HCT116 (cell line): ENCODE data around the gene ZSCAN30. TPM values are rescaled to one million over a fixed set of nuclear protein-coding genes. Genes with fewer than 3 reads are reported as not detected.

Source experiments
- ATAC-seq: fragments of 200-7000 bp; cut with Tn5 transposase; 2 replicates; pipeline ENCODE4 v1.9.1; 2020; ENCODE audit warnings: mild to moderate bottlenecking, moderate library complexity
- BruUV-seq: library from RNA; stranded (reverse); fragments of 400-500 nt; replicated peaks from 2 replicates; lab custom pipeline; 2021; lab: Mats Ljungman, UMichigan
- CTCF ChIA-PET: fragments of 300-600 bp; sonication (Branson Sonifier 250); formaldehyde crosslinking; loops from one replicate; lab custom pipeline; 2021; ENCODE audit warnings: antibody characterized with exemption; lab: Charles Lee
- POLR2A ChIA-PET: fragments of 300-600, 350-600 bp; sonication (Branson Sonifier 250); formaldehyde crosslinking; loops from one replicate; lab custom pipeline; 2021; ENCODE audit warnings: antibody characterized with exemption; lab: Charles Lee
- RAD21 ChIA-PET, 2 experiments: fragments of 300-600 bp; sonication (Branson Sonifier 250); formaldehyde crosslinking; loops; one replicate each; lab custom pipeline; 2023; ENCODE audit warnings: low total read pairs in 2 of 2; ENCODE audit not compliant: uncharacterized antibody in 2 of 2, unreplicated experiment in 2 of 2, low non-redundant PET in 1 of 2; lab: Charles Lee
- DNase-seq: peaks from one replicate; pipeline ENCODE4 v3.0.0-alpha.2; 2010; ENCODE audit warnings: low read depth, low spot score
- H2AFZ ChIP-seq: fragments of 200-600 bp; shearing (Covaris generic), sonication (generic); 2 replicates; pipeline ENCODE4 v1.6.1; 2017; ENCODE audit warnings: low read depth, mixed run types, mixed read lengths, antibody characterized with exemption, low read length; ENCODE audit not compliant: poor library complexity, severe bottlenecking
- H3K27ac ChIP-seq: 2 replicates; pipeline ENCODE4 v1.5.1; 2012; ENCODE audit warnings: low read depth, low read length
- H3K27me3 ChIP-seq: fragments of 200-600 bp; sonication (generic); 2 replicates; pipeline ENCODE4 v1.6.1; 2016; ENCODE audit warnings: mixed run types, low read length, mixed read lengths; ENCODE audit not compliant: insufficient read depth
- H3K36me3 ChIP-seq, 2 experiments: fragments of 200-500 bp in 1 of 2; fragments of 200-600 bp in 1 of 2; sonication (Bioruptor generic) in 1 of 2; sonication (generic) in 1 of 2; 2 replicates each; pipeline versions ENCODE4 v1.5.1 to v1.6.1; 2014 to 2016; ENCODE audit warnings: low read length in 2 of 2, inconsistent platforms in 1 of 2, mixed read lengths in 1 of 2, mixed run types in 1 of 2; ENCODE audit not compliant: insufficient read depth in 2 of 2, control insufficient read depth in 1 of 2
- H3K4me1 ChIP-seq, 2 experiments: fragments of 200-600 bp in 1 of 2; sonication (generic) in 1 of 2; 2 replicates each; pipeline versions ENCODE4 v1.5.1 to v1.6.1; 2012 to 2017; ENCODE audit warnings: low read length in 2 of 2, inconsistent platforms in 1 of 2, mild to moderate bottlenecking in 1 of 2, mixed read lengths in 1 of 2, mixed run types in 1 of 2, moderate library complexity in 1 of 2; ENCODE audit not compliant: insufficient read depth in 2 of 2, control insufficient read depth in 1 of 2
- H3K4me2 ChIP-seq: fragments of 200-600 bp; sonication (generic); 2 replicates; pipeline ENCODE4 v1.6.1; 2017; ENCODE audit warnings: mixed run types, low read length, mixed read lengths
- H3K4me3 ChIP-seq, 2 experiments: fragments of 200-600 bp in 1 of 2; sonication (generic) in 1 of 2; replicated peaks in 1 of 2; 2 replicates each; pipeline ENCODE4 v1.5.1; 2011 to 2016; ENCODE audit warnings: low read length in 2 of 2, control low read depth in 1 of 2, low read depth in 1 of 2, mild to moderate bottlenecking in 1 of 2, mixed read lengths in 1 of 2, mixed run types in 1 of 2
- H3K79me2 ChIP-seq: fragments of 200-600 bp; sonication (generic); 2 replicates; pipeline ENCODE4 v1.6.1; 2017; ENCODE audit warnings: mild to moderate bottlenecking, mixed run types, low read length, moderate library complexity, mixed read lengths; ENCODE audit not compliant: insufficient read depth
- H3K9ac ChIP-seq: fragments of 200-600 bp; sonication (generic); 2 replicates; pipeline ENCODE4 v1.6.1; 2016; ENCODE audit warnings: low read length, mixed read lengths
- H3K9me2 ChIP-seq: fragments of 200-600 bp; sonication (generic), shearing (Covaris generic); 2 replicates; pipeline ENCODE4 v1.6.1; 2017; ENCODE audit warnings: mixed run types, mild to moderate bottlenecking, moderate library complexity; ENCODE audit not compliant: insufficient read depth
- H3K9me3 ChIP-seq, 2 experiments: fragments of 200-500 bp in 1 of 2; fragments of 200-600 bp in 1 of 2; sonication (Bioruptor generic) in 1 of 2; sonication (generic) in 1 of 2; 2 replicates each; pipeline ENCODE4 v1.6.1; 2014 to 2017; ENCODE audit warnings: low read length in 2 of 2, mixed read lengths in 2 of 2, inconsistent platforms in 1 of 2, low read depth in 1 of 2, mild to moderate bottlenecking in 1 of 2, mixed run types in 1 of 2, moderate library complexity in 1 of 2; ENCODE audit not compliant: control insufficient read depth in 1 of 2, insufficient read depth in 1 of 2
- H4K20me1 ChIP-seq: fragments of 200-600 bp; sonication (generic), shearing (Covaris generic); 2 replicates; pipeline ENCODE4 v1.6.1; 2017; ENCODE audit warnings: mixed run types, mild to moderate bottlenecking, moderate library complexity; ENCODE audit not compliant: insufficient read depth
- CEBPB ChIP-seq: IDR thresholded peaks from 2 replicates; pipeline ENCODE4 v1.6.1; 2012; ENCODE audit warnings: low read depth
- EGR1 ChIP-seq: IDR thresholded peaks from 2 replicates; pipeline ENCODE4 v1.6.1; 2012; ENCODE audit warnings: low read depth
- ELF1 ChIP-seq: IDR thresholded peaks from 2 replicates; pipeline ENCODE4 v1.6.1; 2012; ENCODE audit warnings: low read depth, borderline replicate concordance
- EZH2phosphoT487 ChIP-seq: fragments of 200-600 bp; IDR thresholded peaks from 2 replicates; pipeline ENCODE4 v1.6.1; 2018; ENCODE audit warnings: antibody characterized with exemption, borderline replicate concordance
- FOSL1 ChIP-seq: IDR thresholded peaks from 2 replicates; pipeline ENCODE4 v1.6.1; 2012; ENCODE audit warnings: low read depth
- JUND ChIP-seq: IDR thresholded peaks from 2 replicates; pipeline ENCODE4 v1.6.1; 2012
- POLR2A ChIP-seq: IDR thresholded peaks from 2 replicates; pipeline ENCODE4 v1.7.0; 2011; ENCODE audit warnings: borderline replicate concordance; ENCODE audit not compliant: insufficient read depth, insufficient read length; ENCODE audit errors: extremely low read depth
- POLR2AphosphoS5 ChIP-seq: IDR thresholded peaks from 2 replicates; pipeline ENCODE4 v1.6.1; 2011; ENCODE audit warnings: mild to moderate bottlenecking, low read depth, low read length, moderate library complexity
- RAD21 ChIP-seq: IDR thresholded peaks from 2 replicates; pipeline ENCODE4 v1.6.1; 2012; ENCODE audit warnings: low read depth, mild to moderate bottlenecking
- SIN3A ChIP-seq: IDR thresholded peaks from 2 replicates; pipeline ENCODE4 v1.6.1; 2012; ENCODE audit warnings: low read depth
- SP1 ChIP-seq: IDR thresholded peaks from 2 replicates; pipeline ENCODE4 v1.6.1; 2012; ENCODE audit warnings: low read depth
- SRF ChIP-seq: IDR thresholded peaks from 2 replicates; pipeline ENCODE4 v1.6.1; 2012; ENCODE audit warnings: low read depth
- YY1 ChIP-seq: IDR thresholded peaks from 2 replicates; pipeline ENCODE4 v1.6.1; 2011; ENCODE audit warnings: low read length, low read depth, moderate library complexity, mild to moderate bottlenecking; ENCODE audit not compliant: insufficient replicate concordance; ENCODE audit errors: extremely low read depth
- ZFX ChIP-seq: fragments of 450-650 bp; IDR thresholded peaks from 2 replicates; pipeline ENCODE4 v1.6.1; 2017
- ZNF274 ChIP-seq: fragments of 200-500 bp; sonication (Bioruptor generic); IDR thresholded peaks from 2 replicates; pipeline ENCODE4 v1.6.1; 2014; ENCODE audit warnings: mild to moderate bottlenecking, low read depth, low read length, inconsistent platforms
- intact Hi-C: fragments of 100-400 bp; cut with micrococcal nuclease; formaldehyde crosslinking; loops from 2 replicates; pipeline ENCODE4 v1.10.0; 2022
- total RNA-seq: library from RNA; stranded (reverse); gene quantifications from one replicate; pipeline ENCODE4 v1.2.1, GENCODE V29; 2021; ENCODE audit not compliant: unreplicated experiment
- TF ChIP-seq, protein P1 (sequence below): IDR thresholded peaks from 2 replicates; pipeline ENCODE4 v1.6.1; 2012
- TF ChIP-seq, protein P2 (sequence below): IDR thresholded peaks from 2 replicates; pipeline ENCODE4 v1.6.1; 2012
- TF ChIP-seq, protein P3 (sequence below): IDR thresholded peaks from 2 replicates; pipeline ENCODE4 v1.6.1; 2011; ENCODE audit warnings: mild to moderate bottlenecking, low read length, moderate library complexity; ENCODE audit not compliant: insufficient replicate concordance; ENCODE audit errors: extremely low read depth
- TF ChIP-seq, protein P4 (sequence below): IDR thresholded peaks from 2 replicates; pipeline ENCODE4 v1.6.1; 2012; ENCODE audit warnings: low read depth

Gene ZSCAN30
- total RNA-seq, 1 experiment from 2014 or later = 11.5 TPM

DNA sequence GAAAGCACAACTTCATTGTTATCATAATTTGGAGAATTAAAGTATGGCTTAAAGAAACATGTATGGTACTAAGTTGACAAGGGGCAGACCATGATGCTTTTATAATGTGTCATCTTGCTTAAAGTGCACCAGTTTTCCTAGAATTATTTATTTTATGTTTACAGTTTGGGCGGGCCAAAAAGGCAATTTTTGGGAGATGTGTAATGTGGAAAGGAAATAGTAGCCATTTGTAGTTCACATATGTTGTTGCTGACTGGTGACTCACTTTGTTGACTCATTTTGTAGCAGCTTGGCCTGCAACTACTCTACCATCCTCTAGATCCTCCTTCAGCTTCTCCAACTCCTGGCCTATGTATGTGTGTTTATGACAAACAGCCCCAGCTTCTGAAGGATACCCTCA, 7.7 kb downstream of the ZSCAN30 start (continued):
- no peak for TF ChIP-seq JUND
- no peak for TF ChIP-seq CEBPB
- TF ChIP-seq POLR2AphosphoS5 = no peak
- no peak for TF ChIP-seq EZH2phosphoT487
- no peak for TF ChIP-seq EGR1
- no peak for TF ChIP-seq SP1
- TF ChIP-seq, protein P1, sequence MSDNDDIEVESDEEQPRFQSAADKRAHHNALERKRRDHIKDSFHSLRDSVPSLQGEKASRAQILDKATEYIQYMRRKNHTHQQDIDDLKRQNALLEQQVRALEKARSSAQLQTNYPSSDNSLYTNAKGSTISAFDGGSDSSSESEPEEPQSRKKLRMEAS = no peak
- TF ChIP-seq POLR2A = no peak
- TF ChIP-seq ZFX = no peak
- no peak for TF ChIP-seq FOSL1
- TF ChIP-seq, all 23 proteins: peak for 0

DNA sequence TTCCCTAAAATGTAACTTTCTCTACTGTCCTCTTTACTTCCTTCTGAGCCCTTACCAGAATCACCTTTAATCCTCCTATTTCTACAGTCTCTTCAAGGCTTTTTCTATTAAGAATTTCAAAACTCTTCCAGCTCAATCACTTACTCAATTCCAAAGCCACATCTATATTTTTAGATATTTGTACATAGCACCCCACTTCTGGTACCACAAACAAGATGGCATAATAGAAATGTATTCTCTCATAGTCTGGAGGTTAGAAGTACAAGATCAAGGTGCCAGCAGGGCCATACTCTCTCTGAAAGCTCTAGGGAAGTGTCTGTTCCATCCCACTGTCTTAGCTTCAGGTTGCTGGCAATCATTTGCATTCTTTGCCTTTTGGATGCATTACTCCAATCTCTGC, 11.1 kb downstream of the ZSCAN30 start:
- no peak for ATAC-seq
- H3K36me3 ChIP-seq = no peaks in the 10 kb centered on the region; a peak in 1 of 4 replicates
- no peak overlapping the region for H3K4me3 ChIP-seq
- no peaks in the 10 kb centered on the region for H4K20me1 ChIP-seq
- H2AFZ ChIP-seq = no peak overlapping the region
- no peaks in the 10 kb centered on the region for H3K79me2 ChIP-seq
- intact Hi-C loops = no loop called here
- DNase-seq = no peak
- no peak overlapping the region for H3K27ac ChIP-seq
- no peak overlapping the region for H3K9ac ChIP-seq
- no TSS peak for BruUV-seq
- peaks cover 7 to 19% of the 10 kb centered on the region in 2 experiments; a peak in 3 of 4 replicates for H3K9me3 ChIP-seq
- no peaks in the 10 kb centered on the region for H3K27me3 ChIP-seq
- H3K4me1 ChIP-seq = peaks cover 0 to 2% of the 10 kb centered on the region in 2 experiments; a peak in 1 of 4 replicates
- no peaks in the 10 kb centered on the region for H3K9me2 ChIP-seq
- CTCF ChIA-PET = no interaction called here
- H3K4me2 ChIP-seq = no peak overlapping the region
- RAD21 ChIA-PET = no interaction called here
- POLR2A ChIA-PET = interaction anchor here (1.4 kb wide), 1 partner anchor 11 kb away, joined by 3 read pairs; the partner anchor contains the start of gene ZSCAN30
- TF ChIP-seq CEBPB = no peak
- no peak for TF ChIP-seq EGR1
- TF ChIP-seq SIN3A = no peak
- TF ChIP-seq POLR2A = no peak
- TF ChIP-seq SRF = no peak
- no peak for TF ChIP-seq ELF1
- TF ChIP-seq, protein P2, sequence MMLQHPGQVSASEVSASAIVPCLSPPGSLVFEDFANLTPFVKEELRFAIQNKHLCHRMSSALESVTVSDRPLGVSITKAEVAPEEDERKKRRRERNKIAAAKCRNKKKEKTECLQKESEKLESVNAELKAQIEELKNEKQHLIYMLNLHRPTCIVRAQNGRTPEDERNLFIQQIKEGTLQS = no peak
- no peak for TF ChIP-seq SP1
- TF ChIP-seq ZFX = no peak
- no peak for TF ChIP-seq RAD21
- TF ChIP-seq, protein P1 = no peak
- TF ChIP-seq YY1 = no peak
- no peak for TF ChIP-seq FOSL1
- TF ChIP-seq, protein P3, sequence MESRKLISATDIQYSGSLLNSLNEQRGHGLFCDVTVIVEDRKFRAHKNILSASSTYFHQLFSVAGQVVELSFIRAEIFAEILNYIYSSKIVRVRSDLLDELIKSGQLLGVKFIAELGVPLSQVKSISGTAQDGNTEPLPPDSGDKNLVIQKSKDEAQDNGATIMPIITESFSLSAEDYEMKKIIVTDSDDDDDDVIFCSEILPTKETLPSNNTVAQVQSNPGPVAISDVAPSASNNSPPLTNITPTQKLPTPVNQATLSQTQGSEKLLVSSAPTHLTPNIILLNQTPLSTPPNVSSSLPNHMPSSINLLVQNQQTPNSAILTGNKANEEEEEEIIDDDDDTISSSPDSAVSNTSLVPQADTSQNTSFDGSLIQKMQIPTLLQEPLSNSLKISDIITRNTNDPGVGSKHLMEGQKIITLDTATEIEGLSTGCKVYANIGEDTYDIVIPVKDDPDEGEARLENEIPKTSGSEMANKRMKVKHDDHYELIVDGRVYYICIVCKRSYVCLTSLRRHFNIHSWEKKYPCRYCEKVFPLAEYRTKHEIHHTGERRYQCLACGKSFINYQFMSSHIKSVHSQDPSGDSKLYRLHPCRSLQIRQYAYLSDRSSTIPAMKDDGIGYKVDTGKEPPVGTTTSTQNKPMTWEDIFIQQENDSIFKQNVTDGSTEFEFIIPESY = no peak
- TF ChIP-seq ZNF274 = no peak
- TF ChIP-seq JUND = no peak
- TF ChIP-seq, protein P4, sequence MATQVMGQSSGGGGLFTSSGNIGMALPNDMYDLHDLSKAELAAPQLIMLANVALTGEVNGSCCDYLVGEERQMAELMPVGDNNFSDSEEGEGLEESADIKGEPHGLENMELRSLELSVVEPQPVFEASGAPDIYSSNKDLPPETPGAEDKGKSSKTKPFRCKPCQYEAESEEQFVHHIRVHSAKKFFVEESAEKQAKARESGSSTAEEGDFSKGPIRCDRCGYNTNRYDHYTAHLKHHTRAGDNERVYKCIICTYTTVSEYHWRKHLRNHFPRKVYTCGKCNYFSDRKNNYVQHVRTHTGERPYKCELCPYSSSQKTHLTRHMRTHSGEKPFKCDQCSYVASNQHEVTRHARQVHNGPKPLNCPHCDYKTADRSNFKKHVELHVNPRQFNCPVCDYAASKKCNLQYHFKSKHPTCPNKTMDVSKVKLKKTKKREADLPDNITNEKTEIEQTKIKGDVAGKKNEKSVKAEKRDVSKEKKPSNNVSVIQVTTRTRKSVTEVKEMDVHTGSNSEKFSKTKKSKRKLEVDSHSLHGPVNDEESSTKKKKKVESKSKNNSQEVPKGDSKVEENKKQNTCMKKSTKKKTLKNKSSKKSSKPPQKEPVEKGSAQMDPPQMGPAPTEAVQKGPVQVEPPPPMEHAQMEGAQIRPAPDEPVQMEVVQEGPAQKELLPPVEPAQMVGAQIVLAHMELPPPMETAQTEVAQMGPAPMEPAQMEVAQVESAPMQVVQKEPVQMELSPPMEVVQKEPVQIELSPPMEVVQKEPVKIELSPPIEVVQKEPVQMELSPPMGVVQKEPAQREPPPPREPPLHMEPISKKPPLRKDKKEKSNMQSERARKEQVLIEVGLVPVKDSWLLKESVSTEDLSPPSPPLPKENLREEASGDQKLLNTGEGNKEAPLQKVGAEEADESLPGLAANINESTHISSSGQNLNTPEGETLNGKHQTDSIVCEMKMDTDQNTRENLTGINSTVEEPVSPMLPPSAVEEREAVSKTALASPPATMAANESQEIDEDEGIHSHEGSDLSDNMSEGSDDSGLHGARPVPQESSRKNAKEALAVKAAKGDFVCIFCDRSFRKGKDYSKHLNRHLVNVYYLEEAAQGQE = no peak
